RKO (cell line): ENCODE data around the gene CYP2D6.
"Not testable (repeated sequence)": the region's sequence is repeated elsewhere in the genome, so short reads cannot be mapped to it uniquely, and the experiment has no call there.

ENCODE experiments used
- DNase-seq: peaks from one replicate; pipeline ENCODE4 v3.0.0-alpha.2; 2016; ENCODE audit warnings: low spot score

Gene CYP2D6

DNA sequence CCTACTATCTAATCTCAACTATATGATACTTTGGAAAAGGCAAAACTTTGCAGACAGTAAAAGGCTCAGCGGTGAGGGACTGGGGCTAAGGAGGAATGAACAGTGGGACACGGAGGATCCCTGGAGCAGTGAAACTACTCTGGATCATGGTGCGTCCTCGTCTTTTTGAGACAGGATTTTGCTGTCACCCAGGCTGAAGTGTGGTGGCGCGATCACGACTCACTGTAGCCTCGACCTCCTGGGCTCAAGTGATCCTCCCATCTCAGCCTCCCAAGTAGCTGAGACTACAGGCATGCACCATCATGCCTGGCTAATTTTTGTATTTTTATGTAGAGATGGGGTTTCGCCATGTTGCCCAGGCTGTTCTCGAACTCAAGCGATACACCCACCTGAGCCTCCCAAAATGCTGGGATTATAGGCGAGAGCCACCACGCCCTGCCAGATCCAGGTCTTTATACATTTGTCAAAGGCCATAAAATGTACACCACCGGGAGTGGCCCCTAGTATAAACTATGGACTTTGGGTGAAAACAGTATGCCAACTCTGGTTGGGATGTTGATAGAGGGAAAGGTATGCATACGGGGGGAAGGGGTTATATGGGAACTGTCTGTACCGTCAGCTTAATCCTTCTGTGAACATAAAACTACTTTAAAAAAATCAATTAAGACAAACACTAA is 28.0 kb upstream of the CYP2D6 start:
- no peak for DNase-seq

DNA sequence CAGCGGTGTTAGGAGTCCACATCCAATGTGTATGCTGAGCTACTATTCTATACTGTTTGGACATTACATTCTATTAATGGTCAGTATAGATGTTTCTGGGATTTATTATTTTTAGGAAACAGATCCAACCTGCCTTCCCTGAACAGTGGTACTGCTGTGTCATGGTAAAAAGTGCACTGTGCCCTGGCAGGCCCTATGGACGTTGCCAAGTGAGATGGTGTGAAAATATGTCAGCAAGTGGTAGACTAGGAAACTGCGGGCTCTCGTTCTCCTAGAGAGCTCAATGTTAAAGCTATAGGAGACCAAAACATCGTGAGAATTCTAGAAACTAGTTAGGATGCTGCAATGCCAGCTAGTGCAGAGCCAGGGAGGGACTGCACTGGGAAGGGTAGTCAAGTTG is 26.0 kb upstream of the CYP2D6 start:
- no peak for DNase-seq

DNA sequence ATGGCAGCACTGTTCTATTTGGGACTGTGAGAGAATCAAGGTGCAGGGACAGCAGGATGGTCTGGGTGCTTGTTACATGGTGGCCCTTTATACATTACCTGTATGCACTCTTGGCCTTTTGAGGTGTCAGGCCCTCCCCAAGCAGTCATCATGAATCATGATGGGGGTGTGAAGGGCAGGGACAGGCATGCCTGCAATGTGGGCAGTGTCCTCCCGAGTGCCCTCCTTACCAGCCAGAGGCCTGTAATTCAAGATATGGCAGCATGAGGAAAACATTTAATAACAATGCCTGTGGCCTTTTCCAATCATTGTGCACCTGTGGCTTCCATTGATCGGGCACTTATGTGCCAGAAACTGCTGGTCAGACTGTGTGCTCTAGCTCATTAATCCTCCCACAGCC is 25.5 kb upstream of the CYP2D6 start:
- DNase-seq = no peak

DNA sequence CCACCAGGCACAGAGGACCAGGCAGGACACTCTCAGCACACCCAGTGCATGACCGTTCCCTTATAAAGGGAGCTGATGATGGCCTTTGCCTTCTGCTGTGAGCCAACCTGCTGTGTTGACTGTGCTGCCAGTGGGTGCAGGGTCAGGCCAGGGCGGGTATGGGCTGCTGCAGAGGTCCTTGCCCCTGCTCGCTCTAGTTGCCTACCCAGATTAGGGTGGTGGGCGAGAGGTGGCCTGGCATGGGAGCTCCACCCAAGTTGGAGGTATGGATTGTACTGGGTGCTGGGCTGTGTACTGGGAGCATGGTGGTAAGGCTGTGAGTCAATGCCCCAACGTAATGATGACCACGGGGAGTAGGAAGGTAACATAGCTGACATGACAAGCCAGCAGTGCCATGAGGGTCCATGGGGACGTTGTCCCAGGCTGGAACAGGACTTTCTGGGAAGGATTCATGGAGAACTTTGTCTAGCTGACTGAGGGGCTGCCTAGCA is 24.5 kb upstream of the CYP2D6 start:
- no peak for DNase-seq

DNA sequence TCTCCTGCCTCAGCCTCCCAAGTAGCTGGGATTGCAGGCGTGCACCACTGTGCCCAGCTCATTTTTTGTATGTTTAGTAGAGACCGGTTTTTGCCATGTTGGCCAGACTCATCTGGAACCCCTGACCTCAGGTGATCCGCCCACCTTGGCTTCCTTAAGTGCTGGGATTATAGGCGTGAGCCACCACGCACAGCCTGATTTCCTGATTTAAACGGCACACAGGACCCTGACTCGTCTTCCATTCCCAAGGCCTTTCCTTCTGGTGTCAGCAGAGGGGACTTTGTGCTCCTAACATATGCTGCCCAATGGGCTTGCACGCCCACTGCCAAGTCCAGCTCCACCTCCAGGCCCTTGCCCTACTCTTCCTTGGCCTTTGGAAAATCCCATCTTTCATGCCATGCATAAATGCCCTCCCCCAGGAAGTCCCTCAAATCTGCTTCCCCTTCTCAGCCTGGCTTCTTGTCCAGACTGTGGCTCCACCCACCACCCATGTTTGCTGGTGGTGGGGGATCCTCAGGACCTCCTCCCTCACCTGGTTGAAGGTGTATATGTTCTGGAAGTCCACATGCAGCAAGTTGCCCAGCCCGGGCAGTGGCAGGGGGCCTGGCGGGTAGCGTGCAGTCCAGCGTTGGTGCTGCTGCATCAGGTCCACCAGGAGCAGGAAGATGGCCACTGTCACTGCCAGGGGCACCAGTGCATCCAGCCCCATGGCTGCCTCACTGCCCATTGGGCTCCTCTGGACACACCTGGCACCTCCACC is 23.9 kb upstream of the CYP2D6 start:
- DNase-seq = no peak

DNA sequence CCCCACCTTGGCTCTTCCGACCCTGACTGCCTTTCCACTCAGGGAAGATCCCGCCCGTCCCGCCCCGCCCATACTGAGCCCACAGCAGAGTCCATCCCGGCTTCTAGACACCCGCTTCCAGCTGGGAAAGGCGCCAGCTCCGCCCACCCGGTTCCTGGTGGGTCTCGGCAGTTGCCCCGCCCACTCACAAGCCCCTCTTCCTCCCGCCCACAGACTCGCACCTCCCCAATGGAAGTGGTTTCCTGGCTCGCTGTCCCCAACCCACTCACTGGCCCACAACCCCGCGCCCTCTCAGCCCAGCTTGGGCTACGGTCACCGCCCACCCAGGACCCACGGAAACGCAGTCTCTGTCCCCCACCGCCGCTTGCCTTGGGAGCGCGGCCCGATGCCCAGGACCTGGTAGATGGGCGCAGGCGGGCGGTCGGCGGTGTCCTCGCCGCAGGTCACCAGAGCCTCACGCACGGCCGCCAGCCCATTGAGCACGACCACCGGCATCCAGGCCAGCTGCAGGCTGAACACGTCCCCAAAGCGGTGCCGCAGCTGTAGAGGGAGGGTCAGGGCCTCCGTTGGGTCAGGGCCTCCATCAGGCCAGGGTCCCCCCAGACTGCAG is 22.2 kb upstream of the CYP2D6 start:
- DNase-seq = no peak

DNA sequence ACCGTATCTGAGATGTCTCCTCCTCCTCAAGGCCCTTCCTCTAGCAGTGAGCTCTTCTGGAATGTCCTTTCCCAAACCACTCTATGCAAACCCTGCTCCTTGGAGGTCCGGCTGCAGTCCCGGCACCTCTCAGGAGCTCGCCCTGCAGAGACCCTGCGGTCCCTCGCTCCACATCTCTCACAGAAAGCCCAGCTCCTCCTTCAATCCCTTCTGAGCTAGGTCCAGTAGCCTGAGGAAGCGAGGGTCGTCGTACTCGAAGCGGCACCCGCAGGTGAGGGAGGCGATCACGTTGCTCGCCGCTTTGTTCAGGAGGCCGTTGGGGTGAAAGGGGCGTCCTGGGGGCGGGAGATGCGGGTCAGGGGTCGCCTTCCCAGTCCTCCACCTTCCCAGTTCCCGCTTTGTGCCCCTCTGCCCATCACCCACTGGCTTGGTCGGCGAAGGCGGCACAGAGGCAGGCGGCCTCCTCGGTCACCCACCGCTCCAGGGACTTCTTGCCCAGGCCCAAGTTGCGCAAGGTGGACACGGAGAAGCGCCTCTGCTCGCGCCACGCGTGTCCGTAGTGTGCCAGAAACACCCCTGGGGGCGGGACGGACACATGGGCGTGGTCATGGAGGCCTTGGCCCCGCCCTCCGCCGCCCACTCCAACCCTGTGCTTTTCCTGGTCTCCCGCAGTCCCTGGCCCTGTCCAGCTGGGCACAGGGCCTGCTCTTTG is 21.5 kb upstream of the CYP2D6 start:
- no peak for DNase-seq

DNA sequence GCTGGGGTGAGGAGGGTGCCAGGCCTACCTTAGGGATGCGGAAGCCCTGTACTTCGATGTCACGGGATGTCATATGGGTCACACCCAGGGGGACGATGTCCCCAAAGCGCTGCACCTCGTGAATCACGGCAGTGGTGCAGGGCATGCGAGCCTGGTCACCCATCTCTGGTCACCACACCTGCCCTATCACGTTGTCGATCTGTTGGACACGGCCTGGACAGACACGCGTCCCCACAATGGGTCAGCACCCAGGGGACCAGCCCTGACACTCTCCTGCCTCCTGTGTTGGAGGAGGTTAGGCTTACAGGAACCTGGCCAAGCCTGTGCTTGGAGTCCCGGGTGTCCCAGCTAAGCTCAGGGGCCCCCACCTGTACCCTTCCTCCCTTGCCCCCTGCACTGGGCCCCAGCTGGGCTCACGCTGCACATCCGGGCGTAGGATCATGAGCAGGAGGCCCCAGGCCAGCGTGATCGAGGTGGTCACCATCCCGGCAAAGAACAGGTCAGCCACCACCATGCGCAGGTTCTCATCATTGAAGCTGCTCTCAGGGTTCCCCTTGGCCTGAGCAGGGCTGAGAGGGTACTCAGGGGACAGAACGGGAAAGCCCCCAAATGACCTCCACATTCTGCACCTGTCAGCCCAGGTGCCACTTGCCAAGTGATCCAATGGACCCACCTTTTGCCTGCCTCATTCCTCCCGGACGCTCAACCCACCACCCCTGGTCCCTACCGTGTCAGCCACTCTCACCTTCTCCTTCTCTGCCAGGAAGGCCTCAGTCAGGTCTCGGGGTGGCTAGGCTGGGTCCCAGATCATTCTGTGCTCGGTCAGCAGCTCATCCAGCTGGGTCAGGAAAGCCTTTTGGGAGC is 20.3 kb upstream of the CYP2D6 start:
- no peak for DNase-seq

DNA sequence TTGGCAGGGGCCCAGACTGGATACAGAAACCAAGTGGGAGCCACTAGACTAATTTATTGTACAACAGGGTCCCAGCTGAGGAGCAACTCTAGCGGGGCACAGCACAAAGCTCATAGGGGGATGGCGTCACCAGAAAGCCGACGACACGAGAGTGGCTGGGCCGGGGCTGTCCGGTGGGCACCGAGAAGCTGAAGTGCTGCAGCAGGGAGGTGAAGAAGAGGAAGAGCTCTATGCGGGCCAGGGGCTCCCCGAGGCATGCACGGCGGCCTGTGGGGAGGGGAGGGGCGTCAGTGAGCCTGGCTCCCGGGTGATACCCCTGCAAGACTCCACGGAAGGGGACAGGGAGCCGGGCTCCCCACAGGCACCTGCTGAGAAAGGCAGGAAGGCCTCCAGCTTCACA is 19.2 kb upstream of the CYP2D6 start:
- not testable (repeated sequence) for DNase-seq

DNA sequence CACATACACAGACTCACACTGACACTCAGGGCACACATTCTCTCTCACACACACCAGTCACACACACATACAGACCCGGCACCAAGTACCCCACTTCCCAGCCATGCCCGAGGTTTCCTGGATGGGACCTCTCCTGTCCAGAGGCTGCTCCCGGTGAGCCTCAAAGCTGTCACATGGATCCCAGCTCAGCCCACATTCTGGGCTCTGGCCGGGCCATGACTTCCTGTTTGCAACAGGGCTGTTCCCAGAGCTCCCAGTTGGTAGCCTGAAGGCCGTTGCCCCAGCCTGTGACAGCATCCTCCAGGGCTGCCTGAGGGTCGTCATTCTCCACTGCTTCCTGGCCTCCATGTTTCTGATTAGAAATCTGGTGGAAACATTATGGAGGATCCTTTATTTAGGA is 14.6 kb upstream of the CYP2D6 start:
- no peak for DNase-seq

DNA sequence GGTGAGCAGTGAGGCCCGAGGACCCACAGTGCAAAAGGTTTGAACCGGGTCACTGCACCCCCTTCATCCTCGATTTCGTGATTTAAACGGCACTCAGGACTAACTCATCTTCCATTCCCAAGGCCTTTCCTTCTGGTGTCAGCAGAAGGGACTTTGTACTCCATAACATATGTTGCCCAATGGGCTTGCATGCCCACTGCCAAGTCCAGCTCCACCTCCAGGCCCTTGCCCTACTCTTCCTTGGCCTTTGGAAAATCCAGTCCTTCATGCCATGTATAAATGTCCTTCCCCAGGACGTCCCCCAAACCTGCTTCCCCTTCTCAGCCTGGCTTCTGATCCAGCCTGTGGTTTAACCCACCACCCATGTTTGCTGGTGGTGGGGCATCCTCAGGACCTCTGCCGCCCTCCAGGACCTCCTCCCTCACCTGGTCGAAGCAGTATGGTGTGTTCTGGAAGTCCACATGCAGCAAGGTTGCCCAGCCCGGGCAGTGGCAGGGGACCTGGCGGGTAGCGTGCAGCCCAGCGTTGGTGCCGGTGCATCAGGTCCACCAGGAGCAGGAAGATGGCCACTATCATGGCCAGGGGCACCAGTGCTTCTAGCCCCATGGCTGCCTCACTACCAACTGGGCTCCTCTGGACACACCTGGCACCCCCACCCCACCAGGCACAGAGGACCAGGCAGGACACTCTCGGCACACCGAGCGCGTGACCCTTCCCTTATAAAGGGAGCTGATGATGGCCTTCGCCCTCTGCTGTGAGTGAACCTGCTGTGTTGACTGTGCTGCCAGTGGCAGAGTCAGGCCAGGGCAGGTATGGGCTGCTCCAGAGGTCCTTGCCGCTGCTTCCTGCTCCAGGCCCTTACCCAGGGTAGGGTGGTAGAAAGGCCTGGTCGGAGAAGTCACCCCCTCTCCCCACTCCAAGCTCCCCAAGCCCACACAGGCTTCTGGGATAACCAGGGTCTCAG is 13.5 kb upstream of the CYP2D6 start:
- not testable (repeated sequence) for DNase-seq

DNA sequence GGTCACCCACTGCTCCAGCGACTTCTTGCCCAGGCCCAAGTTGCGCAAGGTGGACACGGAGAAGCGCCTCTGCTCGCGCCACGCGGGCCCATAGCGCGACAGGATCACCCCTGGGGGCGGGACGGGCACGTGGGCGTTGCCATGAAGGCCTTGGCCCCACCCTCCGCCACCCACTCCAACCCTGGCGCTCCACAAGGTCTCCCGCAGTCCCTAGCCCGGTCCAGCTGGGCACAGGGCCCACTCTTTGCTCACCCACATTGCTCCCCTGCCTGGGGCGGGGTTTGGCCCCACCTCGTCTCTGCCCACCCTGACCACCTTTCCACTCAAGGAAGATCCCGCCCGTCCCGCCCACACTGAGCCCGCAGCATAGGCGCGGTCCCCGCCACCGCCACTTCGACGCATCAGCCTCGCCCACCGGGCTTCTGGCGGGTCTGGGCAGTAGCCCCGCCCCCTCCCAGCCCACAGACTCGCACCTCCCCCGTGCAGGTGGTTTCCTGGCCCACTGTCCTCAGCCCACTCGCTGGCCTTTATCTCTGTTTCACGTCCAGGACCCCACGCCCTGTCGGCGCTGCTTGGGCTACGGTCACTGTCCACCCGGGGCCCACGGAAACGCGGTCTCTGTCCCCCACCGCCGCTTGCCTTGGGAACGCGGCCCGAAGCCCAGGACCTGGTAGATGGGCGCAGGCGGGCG is 12.3 kb upstream of the CYP2D6 start:
- no peak for DNase-seq

DNA sequence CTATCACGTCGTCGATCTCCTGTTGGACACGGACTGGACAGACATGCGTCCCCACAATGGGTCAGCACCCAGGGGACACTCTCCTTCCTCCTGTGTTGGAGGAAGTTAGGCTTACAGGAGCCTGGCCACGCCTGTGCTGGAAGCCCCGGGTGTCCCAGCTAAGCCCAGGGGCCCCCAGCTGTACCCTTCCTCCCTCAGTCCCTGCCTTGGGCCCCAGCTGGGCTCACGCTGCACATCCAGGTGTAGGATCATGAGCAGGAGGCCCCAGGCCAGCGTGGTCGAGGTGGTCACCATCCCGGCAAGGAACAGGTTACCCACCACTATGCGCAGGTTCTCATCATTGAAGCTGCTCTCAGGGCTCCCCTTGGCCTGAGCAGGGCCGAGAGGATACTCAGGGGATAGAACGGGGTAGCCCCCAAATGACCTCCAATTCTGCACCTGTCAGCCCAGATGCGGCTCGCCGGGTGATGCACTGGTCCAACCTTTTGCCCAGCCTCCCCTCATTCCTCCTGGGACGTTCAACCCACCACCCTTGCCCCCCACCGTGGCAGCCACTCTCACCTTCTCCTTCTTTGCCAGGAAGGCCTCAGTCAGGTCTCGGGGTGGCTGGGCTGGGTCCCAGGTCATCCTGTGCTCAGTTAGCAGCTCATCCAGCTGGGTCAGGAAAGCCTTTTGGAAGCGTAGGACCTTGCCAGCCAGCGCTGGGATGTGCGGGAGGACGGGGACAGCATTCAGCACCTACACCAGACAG is 10.9 kb upstream of the CYP2D6 start:
- DNase-seq = not testable (repeated sequence)

DNA sequence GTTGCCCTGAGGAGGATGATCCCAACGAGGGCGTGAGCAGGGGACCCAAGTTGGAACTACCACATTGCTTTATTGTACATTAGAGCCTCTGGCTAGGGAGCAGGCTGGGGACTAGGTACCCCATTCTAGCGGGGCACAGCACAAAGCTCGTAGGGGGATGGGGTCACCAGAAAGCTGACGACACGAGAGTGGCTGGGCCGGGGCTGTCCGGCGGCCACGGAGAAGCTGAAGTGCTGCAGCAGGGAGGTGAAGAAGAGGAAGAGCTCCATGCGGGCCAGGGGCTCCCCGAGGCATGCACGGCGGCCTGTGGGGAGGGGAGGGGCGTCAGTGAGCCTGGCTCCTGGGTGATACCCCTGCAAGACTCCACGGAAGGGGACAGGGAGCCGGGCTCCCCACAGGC is 9.5 kb upstream of the CYP2D6 start:
- not testable (repeated sequence) for DNase-seq

DNA sequence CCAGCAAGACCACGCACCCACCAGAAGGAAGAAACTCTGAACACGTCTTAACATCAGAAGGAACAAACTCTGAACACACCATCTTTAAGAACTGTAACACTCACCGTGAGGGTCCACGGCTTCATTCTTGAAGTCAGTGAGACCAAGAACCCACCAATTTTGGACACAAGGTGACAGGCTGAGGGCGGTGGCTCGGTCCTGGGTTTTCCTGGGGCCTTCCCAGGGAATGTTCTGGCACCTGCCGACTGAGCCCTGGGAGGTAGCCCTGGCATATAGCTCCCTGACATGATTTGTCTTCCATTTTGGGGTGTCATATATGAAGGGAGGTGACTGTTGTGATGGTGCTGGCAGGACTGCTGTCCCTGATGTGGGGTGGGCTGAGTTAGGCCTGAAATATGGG is 8.9 kb upstream of the CYP2D6 start:
- not testable (repeated sequence) for DNase-seq

DNA sequence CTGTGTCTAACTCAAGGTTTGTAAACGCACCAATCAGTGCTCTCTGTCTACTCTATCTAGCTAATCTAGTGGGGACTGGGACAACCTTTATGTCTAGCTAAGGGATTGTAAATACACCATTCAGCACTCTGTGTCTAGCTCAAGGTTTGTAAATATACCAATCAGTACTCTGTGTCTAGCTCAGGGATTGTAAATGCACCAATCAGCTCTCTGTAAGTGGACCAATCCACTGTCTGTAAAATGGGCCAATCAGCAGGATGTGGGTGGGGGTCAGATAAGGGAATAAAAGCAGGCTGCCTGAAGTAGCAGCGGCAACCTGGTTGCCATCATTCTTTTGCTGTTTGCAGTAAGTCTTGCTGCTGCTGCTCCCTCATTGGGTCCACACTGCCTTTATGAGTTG is 8.4 kb upstream of the CYP2D6 start:
- DNase-seq = no peak

DNA sequence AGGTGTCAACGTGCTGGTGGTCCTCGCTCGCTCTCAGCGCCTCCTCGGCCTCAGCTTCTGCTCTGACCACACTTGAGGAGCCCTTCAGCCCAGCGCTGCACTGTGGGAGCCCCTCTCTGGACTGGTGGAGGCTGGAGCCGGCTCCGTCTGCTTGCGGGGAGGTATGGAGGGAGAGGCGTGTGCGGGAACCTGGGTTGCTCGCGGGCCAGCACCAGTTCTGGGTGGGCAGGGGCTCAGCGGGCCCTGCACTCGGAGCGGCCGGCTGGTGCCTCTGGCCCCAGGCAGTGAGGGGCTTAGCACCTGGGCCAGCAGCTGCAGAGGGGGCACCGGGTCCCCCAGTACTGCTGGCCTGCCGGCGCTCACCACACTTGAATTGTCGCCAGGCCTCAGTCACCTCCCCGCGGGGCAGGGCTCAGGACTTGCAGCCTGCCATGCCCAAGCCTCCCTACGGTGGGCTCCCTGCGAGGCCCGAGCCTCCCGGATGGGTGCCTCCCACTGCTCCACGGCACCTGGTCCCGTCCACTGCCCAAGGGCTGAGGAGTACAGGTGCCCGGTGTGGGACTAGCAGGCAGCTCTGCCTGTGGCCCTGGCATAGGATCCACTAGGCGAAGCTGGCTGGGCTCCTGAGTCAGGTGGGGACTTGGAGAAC is 7.6 kb upstream of the CYP2D6 start:
- no peak for DNase-seq

DNA sequence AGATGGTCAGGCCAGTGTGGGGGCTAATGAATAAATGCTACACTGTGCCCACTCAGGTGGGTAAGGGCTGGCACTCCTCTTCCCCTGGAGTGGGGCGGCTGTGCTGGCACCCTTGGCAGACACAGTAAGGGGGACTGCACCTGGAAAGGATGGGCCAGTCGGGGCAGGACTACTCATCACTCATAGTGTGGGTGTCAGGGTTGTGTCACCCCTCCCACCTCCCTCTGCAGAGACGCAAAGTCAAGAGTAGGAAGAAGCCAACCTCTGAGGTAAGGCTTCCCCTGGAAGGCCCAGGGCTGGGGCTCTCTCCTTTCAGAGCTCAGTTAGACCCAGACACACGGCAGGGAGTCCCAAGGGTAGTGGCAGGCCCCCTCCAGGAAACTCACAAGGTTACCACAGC is 5.1 kb upstream of the CYP2D6 start:
- not testable (repeated sequence) for DNase-seq
